Left lobe of liver (tissue), 2 donors: Measurements from ENCODE around the gene PHF23. TPM values are rescaled to one million over a fixed set of nuclear protein-coding genes. Genes with fewer than 3 reads are reported as not detected.
"Not testable (repeated sequence)": the region's sequence is repeated elsewhere in the genome, so short reads cannot be mapped to it uniquely, and the experiment has no call there.

Experiments used
- ATAC-seq: fragments of 200-7000 bp; cut with Tn5 transposase; one replicate; pipeline ENCODE4 v1.9.1; 2020; ENCODE audit warnings: mild to moderate bottlenecking, moderate library complexity
- DNase-seq: peaks from one replicate; pipeline ENCODE4 v3.0.0-alpha.2; 2020; ENCODE audit warnings: low spot score
- total RNA-seq: library from RNA; stranded (reverse); gene quantifications from one replicate; pipeline ENCODE4 v1.2.1, GENCODE V29; 2021
- donor health status: DM: no; HTN: no; CAD: no; lungs with moderate emphysema.
- donor health status: DM: no; HTN: yes; CAD: no.

PHF23 gene
- total RNA-seq, 1 donor from 2014 or later: 16.5 TPM

DNA sequence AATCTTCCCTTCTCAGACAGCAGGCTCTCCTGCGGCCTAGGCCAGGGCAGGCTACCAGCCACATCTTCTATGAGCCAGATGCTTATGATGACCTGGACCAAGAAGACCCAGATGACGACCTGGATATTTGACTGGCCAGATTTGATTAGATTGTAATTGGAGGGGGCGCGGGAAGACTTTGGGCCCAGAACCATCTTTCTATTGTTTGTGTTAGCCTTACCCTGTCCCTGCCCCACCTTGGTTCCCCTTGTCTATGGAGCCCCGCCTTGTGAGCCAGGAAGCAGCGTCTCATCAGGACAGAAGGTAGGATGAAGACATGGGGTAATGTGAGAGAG is 20.3 kb upstream of the PHF23 start:
- DNase-seq (no peak), ATAC-seq (peak; percentile 1)

DNA sequence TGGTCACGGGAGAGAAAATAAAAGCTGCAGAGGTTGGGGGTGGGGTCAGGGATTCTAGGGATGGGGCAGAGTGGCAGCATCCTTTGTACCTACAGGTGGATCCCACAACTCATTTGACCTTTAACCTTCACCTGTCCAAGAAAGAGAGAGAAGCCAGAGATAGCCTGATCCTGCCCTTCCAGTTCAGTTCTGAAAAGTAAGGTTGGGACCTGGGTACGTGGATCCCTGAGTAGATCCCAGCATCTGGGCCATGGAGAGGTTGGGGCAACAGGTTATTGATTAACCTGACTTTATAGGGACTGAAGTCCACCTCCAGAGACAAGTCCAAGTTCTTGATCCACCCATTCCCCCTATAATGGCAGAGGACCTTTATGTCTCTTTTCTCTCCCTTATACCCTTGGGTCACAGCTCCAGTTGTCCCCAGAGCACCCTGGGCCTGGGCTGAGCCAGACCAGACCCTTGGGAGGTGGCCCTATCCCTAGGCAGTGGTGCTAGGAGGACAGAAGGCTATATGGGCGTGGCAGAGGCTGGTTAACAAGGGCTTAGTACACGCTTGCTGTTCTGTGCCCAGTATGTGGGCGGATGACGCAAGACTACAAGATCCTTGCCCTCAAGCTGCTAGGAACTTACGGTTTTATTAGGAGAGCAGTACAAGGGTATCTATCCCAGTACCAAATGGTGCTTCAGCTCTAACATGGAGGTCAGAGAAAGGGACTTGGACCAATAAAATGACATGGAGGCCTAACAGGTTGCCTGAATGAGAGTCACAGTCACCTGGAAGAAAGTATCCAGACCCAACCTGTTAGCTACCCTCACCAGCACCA is 19.7 kb upstream of the PHF23 start:
- ATAC-seq: peak; percentile 66
- DNase-seq: peak; percentile 92

DNA sequence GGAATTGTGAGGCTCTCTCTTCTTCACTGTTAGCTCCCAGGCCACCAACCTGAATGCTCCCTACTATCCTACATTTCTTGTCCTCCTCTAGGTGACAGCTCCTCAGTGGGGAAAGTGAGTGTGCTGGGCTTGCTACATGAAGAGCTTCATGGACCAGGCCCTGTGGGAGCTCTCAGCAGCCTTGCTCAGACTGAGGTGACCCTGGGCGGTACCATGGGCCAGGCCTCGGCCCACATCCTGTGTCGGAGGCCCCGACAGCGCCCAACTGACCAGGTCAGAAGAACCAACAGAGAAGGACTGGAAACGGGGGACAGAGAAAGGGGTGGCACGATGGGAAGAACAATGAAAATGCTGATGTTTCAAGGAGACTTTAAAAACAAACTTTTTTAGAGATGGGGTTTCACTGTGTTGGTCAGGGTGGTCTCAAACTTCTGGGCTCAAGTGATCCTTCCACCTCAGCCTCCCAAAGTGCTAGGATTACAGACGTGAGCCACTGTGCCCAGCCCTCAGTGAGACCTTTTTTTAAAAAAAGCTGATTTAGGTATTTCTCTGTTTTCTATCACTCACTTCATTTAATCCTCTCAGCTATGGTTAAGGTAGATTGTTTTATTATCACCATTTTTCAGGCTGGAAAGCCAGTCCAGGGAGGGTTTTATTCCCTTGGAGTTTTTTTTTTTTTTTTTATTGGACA is 17.7 kb upstream of the PHF23 start:
- no peak for DNase-seq
- no peak for ATAC-seq

DNA sequence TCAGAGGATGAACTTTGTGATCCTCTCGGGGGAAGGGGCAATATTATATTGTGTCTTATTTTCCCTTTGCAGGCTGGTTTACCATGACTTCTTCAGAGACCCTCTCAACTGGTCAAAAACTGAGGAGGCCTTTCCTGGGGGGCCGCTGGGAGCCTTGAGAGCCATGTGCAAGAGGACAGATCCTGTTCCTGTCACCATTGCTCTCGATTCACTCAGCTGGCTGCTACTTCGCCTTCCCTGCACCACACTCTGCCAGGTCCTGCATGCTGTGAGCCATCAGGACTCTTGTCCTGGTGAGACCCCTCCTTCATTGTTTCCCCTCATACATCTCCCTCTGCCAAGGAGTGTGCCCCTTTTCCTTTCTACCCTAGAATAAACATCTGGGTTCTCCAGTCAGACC is 15.3 kb upstream of the PHF23 start:
- no peak for DNase-seq
- no peak for ATAC-seq

DNA sequence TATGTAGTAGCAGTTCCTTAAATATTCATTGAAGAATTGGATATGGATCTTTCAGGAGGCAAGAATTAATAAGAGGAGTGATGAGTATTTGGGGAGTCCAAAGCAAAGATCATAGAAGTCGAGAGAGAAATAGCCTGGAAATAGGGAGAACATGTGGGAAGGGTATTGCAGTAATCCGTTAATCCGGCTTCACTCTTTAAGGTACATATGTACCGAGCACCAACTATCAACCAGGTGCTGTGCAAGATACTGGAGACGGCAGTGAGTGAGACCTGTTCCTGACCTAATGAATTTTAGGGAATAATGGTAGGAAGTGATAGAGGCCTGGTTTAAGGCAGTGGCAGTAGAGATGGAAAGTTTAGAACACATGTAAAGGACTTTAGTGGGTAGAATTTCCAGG is 13.8 kb upstream of the PHF23 start:
- DNase-seq (no peak), ATAC-seq (no peak)

DNA sequence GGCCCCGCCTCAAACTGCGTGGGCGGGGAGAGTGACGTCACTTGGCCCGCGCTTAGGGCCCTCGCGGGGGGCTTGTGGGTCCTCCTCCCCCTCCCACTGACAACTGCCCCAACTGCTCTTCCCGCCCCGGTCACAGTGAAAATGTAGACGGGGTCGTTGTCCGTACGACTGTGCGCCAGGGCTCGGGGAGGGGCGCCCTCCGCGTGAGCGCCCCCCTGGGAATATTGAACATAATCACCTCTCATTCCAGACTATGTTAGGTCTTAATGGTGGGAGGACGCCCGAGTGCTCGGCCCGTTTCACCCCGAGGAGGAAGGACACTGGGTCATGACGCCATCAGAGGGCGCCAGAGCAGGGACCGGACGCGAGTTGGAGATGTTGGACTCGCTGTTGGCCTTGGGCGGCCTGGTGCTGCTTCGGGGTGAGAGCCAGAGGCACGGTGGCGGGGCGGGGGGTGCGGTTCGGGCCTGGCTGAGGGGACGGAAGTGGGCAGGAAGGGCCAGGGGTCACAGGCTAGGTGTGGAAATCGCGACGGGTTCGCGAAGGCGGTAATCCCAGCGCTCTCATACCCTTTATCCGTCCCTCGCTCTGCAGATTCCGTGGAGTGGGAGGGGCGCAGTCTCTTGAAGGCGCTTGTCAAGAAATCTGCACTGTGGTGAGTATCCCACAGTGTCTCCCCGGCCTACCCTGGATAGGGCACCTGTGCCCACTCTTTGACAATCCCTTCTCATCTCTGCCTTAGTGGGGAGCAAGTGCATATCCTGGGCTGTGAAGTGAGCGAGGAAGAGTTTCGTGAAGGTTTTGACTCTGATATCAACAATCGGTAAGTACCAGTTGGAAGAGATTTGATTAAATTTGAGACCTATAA is 13.2 kb upstream of the PHF23 start, which contains the start of gene ELP5:
Gene ELP5 (plus strand): TSS at position 40 of the 868 bp plus-strand sequence. CDS start 336 bp downstream, at position 376.
- ATAC-seq (peak; percentile 77), DNase-seq (peak; percentile 96)

DNA sequence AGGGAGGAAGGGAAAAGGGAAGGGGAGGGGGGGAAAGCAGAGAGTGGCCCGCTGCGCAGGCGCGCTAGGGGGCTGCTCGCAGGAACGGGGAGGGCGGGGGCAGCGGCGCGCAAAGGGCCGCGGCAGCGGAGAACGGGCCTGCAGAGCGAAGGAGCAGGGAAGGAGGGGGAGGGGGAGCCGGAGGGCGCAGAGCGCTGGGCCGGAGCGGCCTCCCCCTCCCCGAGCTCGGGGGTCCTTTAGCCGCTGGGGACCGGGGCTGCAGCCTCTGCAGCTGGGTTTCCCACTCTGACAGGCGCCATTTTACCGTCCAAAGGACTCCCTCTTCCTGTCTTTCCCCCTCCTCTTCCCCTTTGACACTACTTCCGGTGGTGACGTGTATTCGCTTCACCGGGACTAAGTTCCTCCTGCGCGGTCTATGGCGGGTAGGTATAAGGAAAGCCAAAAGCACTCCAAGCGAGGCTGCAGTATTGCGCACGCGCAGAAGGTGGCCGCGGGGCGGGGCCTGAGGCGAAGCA is 12.5 kb upstream of the PHF23 start, which contains the start of gene CTDNEP1:
Gene CTDNEP1 (minus strand): TSS at position 74 of the 515 bp plus-strand sequence. CDS start 438 bp downstream, outside the sequence.
- DNase-seq (peak; percentile 99), ATAC-seq (peak; percentile 87)

DNA sequence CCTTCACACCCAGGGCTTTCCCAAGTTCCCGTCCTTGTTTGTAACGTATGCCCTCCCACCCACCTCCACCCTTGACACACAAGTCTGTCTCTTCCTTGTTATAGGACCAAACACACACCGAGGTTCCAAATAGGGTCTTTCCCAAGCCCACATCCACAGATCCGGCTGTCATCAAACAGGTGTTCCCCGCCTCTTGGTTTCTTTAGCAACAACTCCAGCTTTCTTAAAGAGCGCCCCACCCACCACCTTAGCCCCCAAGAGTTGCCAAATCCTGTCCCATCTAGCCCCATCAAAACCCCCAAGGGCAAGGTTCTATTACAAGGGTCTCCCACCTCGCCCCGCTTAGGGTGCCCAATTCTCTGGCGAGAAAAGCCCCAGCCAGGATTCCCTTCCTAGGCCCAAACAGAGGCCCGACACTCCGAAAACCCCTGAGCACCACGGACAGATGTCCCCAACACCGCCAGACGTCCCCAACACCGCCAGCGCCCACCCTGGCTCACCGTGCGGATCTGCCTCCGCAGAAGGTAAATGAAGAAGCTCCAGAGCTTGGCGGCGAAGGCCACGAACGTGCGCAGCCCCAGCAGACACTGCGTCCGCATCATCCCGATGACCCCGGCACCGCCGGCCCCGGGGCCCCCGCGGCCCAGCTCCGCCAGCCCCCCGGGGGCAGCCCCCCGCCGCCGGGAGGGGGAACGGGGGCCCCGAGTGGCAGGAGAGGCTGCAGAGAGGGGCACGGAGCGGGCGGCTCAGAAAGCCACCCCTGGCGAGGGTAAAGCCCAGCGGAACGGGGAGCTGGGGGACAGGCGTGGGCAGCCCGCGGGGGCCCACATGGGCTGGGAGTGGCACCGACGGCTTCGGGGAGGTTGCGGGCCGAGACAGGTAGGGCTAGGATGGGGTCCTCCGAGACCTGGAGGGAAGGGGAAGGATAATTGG is 11.7 kb upstream of the PHF23 start:
- peak; percentile 52 for DNase-seq

DNA sequence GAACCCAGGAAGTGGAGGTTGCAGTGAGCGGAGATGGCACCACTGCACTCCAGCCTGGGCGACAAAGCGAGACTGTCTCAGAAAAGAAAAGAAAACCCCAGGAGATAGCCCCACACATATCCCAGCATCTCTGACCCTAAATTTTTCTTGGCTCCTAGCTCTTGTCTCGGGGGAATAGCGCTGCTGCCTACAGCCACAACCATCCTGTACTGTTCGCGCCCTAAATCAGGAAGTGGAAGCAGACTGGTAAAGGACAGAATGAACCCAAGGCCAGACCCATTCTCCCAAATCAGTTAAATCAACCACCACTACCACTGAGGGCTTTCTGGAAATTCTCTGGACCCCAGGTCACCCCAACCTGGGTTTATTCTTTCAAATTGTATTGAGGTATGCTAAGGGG is 10.6 kb upstream of the PHF23 start:
- no peak for DNase-seq
- ATAC-seq: no peak

More for the DNA sequence above, 11.7 kb upstream of the PHF23 start:
- ATAC-seq: no peak

DNA sequence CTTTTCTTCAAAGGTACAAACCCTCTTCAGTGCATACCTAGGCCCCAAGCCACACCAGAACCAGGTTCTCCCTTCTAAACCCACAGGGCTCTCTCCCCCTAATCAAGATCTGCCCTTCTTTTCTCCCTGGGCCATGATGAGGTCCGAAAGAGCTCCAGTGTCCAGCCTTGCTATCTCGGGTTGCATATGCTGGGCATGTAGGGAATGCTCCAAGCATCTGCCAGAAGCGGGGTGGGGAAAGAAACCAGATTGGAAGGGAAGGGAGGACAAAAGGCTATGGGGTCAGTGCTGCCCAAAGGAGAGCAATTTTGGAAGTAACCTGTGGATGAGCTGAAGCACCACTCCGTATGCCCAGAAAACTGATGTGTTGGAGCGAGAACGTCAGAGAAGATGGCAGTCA is 10.0 kb upstream of the PHF23 start:
- ATAC-seq: no peak
- DNase-seq: no peak

DNA sequence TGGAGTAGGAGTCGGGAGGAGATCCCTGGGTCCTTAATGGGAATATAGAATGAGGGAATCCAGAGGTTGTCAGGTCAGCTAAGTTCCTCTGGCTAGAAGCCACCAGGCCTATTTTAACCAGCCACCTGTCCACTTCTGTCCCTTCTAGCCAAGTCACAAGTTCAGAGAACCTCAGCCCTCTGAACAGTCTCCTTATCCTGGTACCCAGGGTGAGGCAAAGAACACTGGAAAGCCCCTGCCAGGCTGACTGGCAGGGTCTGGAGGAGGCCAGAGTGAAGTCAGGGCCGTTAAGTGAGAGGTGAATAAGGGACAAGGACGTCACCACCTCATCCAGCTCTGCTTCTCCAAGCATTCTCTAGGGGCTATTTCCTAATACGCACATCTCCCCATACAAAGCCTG is 9.5 kb upstream of the PHF23 start:
- DNase-seq (no peak), ATAC-seq (no peak)

DNA sequence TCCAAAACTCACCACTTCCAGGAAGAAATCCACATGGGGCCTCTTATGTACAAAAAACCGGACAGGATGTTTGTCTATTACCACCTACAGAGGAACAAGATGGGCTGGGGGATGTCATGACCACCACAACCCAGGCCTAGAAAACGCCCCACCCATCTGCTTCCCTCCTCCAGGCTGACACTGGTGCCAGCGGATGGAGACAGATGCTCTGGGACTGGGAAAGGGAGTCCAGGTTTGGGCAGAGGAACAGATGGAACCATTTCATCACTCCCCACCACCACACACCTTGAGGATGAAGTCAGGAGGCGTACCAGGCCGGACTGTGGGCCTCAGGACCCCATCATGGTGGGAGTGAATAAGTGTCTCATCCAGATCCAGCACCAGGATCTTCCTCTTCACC is 7.5 kb upstream of the PHF23 start:
- ATAC-seq: no peak
- DNase-seq: no peak

DNA sequence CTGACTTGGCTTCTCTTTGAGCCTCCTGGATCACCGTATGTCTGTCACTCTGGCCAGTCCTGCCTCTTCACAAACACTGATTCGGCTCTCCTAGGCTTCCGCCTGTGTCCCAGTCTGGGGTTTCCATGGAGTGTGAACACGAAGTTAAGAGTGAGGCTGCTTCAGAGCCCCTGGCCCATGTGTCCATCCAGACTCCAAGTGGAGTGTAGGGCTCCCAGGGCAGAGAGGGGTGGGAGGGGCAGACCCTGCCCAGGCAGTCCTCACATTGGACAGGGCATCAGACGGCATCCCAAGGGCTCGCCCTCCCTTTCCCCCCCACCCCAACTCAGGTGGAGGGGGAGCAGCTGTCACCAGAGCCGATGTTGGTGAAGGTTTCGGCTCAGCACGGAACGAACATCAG is 4.6 kb upstream of the PHF23 start:
- peak; percentile 47 for DNase-seq
- ATAC-seq: not testable (repeated sequence)

DNA sequence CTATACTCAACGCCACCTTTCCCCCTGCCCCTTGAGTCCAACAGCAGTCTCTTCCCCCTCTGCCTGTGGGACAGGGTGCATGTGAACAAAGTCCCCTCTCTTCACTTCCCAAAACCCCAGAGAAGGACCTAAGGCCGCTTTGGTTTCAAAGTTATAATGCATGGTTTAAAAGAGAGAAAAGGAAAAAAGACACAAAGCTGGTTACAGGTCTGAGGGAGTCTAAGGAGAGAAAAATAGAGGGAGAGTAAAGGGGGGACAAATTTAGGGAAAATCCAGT is 4.1 kb upstream of the PHF23 start:
- ATAC-seq: no peak

DNA sequence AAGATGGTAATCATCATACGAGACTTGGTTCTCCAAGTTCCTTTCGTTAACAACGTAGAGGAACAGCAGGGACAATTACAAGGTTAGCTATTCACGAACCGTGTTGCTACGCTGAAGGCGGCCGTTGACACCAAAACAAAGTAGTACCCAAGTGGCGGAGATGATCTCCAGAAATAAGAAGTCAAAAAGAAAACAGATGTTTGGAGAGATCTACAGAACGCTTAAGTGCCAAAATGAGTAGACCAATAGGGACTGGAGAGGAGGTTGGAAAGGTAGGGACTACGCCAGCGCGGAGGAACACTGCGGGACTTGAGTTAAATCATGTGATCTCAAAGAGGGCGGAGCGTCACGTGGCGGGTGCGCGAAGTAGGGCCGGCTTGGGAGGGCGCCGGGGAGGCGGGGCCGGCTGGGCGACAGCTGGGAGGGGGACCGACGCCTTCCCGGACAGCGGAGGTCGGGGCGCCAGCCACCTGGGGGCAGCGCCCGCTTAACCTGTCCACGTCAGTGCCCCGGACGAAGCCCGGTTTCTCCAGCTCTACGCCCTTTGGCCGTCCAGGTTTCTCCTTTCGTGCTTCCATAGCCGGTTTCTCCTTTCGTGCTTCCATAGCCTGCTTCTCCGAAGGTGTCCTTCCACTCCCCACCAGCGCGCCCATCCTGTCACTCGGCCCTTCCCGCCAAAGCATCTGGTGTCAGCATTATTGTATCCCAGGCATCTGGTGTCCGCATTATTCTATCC is 3.6 kb upstream of the PHF23 start:
- DNase-seq: peak; percentile 97
- peak; percentile 61 for ATAC-seq

More for the DNA sequence above, 4.1 kb upstream of the PHF23 start:
- no peak for DNase-seq

DNA sequence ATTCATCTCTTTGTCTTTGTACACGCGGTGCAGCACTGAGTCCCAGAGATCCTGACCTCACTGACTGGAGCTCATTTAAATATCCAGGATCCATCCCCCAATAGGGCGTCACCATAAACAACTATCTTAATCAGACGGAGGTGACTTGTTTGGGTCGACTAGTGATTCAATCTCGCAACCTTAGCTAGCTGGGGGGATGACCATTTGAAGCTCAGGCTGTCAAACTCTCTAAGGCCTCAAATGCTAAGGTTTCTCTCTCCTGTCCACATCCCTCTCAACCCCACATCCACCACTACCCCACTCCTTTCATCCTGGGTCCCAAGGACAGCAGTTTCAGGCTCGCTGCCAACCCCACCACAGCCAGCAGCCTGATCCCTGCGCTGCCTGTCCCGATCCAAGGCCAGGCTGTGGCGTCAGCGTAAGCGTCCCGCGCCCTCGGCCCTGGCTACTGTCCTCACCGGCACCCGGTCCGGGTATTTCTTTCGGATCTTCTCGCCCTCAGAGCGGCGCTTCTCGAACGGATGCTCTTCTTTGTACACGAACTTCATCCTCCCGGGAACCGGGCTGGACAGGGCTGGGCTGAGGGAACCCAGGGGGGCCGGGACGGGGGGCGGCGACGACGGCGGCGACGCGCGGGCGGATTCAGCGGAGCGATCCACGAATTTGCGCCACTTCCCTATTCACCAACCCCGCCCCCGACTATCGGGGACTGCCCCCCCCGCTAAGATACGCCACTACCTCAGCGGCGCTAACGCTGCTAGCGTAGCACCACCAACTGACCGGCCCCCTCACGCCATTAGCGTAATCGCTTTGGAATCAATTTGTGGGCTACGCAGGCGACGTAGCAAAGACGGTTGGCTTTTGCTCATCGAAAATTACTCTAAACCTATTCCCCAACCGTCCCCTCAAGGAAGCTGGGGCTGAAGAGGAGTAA is 2.8 kb upstream of the PHF23 start, which contains the start of gene GABARAP:
Gene GABARAP (minus strand): TSS at position 667 of the 934 bp plus-strand sequence. CDS start 119 bp downstream, at position 548.
- DNase-seq (peak; percentile 95), ATAC-seq (peak; percentile 63)

DNA sequence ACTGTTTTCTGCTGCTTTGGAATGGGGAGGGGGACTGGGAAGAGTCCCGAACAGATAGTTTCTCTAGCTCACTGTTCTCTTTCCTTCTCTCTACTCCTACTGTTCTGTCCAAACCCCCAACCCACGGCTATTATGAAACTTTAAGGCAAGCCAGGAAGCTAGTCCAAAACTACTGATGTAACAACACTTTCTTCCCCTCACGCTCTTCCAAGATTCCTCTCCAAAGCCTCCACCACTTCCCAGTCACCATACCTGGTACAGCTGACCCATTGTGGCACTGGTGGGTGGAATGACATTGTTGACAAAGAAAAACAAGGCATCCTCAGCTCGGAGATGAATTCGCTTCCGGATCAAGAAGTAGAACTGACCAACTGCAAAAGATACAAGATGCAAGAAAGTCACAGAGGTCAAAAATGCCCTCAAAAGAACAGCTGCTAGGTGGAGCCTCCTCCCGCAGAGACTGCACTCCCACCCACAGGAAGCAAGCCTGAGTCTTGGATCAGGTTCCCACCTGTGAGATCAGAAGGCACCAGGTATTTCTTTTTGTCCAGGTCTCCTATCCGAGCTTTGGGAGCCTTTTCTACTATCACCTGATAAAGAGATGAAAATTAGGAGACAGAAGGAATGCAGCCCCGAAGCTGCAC is 2.0 kb upstream of the PHF23 start:
- DNase-seq: no peak
- ATAC-seq: no peak

DNA sequence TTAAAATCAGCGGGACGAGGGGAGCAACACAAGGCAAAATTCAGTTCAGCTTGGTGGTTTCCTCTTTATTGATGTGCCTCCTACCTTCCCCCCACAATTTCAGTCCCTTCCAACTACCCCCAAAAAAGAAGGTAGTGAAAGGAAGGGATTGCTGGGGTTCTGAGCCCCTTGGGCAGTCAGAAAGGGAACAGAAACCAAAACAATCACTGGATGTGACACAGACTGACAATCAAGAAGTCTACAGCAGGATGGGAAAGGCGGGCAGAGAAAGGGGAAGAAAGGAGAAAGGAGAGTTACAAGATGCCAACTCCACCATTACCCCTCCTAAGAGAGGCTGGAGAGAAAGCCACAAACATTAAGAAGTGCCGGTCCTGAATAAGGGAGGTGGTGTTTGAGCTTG is 1.1 kb upstream of the PHF23 start:
- DNase-seq: no peak

More for the DNA sequence above, 1.1 kb upstream of the PHF23 start:
- ATAC-seq: no peak
